Mesenchymal stem cell (in vitro differentiated cells and primary cell): ENCODE data around the gene OR52E6. TPM values are rescaled to one million over a fixed set of nuclear protein-coding genes. Genes with fewer than 3 reads are reported as not detected.
A peak's percentile ranks its signal among the peaks of the same experiment; 100 is the strongest.

Experiments used
- DNase-seq: peaks from one replicate; pipeline ENCODE4 v3.0.0-alpha.2; 2013
- H2AFZ ChIP-seq: one replicate; pipeline ENCODE4 v1.6.1; 2013; ENCODE audit warnings: low read depth, mild to moderate bottlenecking, control low read depth, inconsistent platforms, low read length, moderate library complexity
- H2AK5ac ChIP-seq: 2 replicates; pipeline ENCODE4 v1.6.1; 2013; ENCODE audit warnings: low read length, moderate library complexity, mild to moderate bottlenecking, inconsistent platforms; ENCODE audit not compliant: severe bottlenecking
- H2BK120ac ChIP-seq: one replicate; pipeline ENCODE4 v1.6.1; 2013; ENCODE audit warnings: low read depth, mild to moderate bottlenecking, inconsistent platforms, low read length, moderate library complexity
- H2BK12ac ChIP-seq, 2 experiments: one replicate each; pipeline ENCODE4 v1.6.1; 2013; ENCODE audit warnings: inconsistent platforms in 2 of 2, low read length in 2 of 2, mild to moderate bottlenecking in 2 of 2, moderate library complexity in 2 of 2, control low read depth in 1 of 2
- H2BK15ac ChIP-seq: one replicate; pipeline ENCODE4 v1.6.1; 2013; ENCODE audit warnings: mild to moderate bottlenecking, low read depth, inconsistent platforms; ENCODE audit not compliant: poor library complexity, severe bottlenecking
- H2BK5ac ChIP-seq: 2 replicates; pipeline ENCODE4 v1.6.1; 2013; ENCODE audit warnings: low read depth, mild to moderate bottlenecking, low read length, control low read depth, inconsistent platforms; ENCODE audit not compliant: poor library complexity, severe bottlenecking
- H3K14ac ChIP-seq, 2 experiments: one replicate each; pipeline ENCODE4 v1.6.1; 2013; ENCODE audit warnings: inconsistent platforms in 2 of 2, low read length in 2 of 2, control low read depth in 1 of 2, mild to moderate bottlenecking in 1 of 2, moderate library complexity in 1 of 2
- H3K18ac ChIP-seq, 2 experiments: one replicate each; pipeline ENCODE4 v1.6.1; 2013; ENCODE audit warnings: inconsistent platforms in 2 of 2, low read length in 2 of 2, control low read depth in 1 of 2, low read depth in 1 of 2, mild to moderate bottlenecking in 1 of 2
- H3K23ac ChIP-seq, 2 experiments: one replicate each; pipeline ENCODE4 v1.6.1; 2013; ENCODE audit warnings: inconsistent platforms in 2 of 2, low read length in 2 of 2, mild to moderate bottlenecking in 2 of 2, moderate library complexity in 2 of 2, control low read depth in 1 of 2
- H3K27ac ChIP-seq: 2 replicates; pipeline ENCODE4 v1.5.1; 2013; ENCODE audit warnings: mild to moderate bottlenecking, moderate library complexity, low read length, control low read depth, inconsistent platforms; ENCODE audit not compliant: poor library complexity, severe bottlenecking
- H3K27me3 ChIP-seq, 2 experiments: 2 replicates each; pipeline versions ENCODE4 v1.6.1 to v1.7.0; 2013; ENCODE audit warnings: low read length in 2 of 2, mild to moderate bottlenecking in 2 of 2, moderate library complexity in 2 of 2, control low read depth in 1 of 2, inconsistent platforms in 1 of 2; ENCODE audit not compliant: control insufficient read depth in 1 of 2, insufficient read depth in 1 of 2
- H3K36me3 ChIP-seq, 2 experiments: 2 replicates each; pipeline versions ENCODE4 v1.6.1 to v1.7.0; 2013; ENCODE audit warnings: low read length in 2 of 2, control low read depth in 1 of 2, inconsistent platforms in 1 of 2, low read depth in 1 of 2, mild to moderate bottlenecking in 1 of 2; ENCODE audit not compliant: insufficient read depth in 2 of 2, control insufficient read depth in 1 of 2
- H3K4ac ChIP-seq, 2 experiments: one replicate each; pipeline ENCODE4 v1.6.1; 2013; ENCODE audit warnings: inconsistent platforms in 2 of 2, low read length in 2 of 2, mild to moderate bottlenecking in 2 of 2, moderate library complexity in 2 of 2, control low read depth in 1 of 2, low read depth in 1 of 2
- H3K4me1 ChIP-seq: 2 replicates; pipeline ENCODE4 v1.6.1; 2013; ENCODE audit warnings: low read depth, low read length, control low read depth; ENCODE audit not compliant: control insufficient read depth, insufficient read depth
- H3K4me2 ChIP-seq: 2 replicates; pipeline ENCODE4 v1.6.1; 2013; ENCODE audit warnings: low read length, mild to moderate bottlenecking, inconsistent platforms; ENCODE audit not compliant: poor library complexity, severe bottlenecking
- H3K4me3 ChIP-seq, 2 experiments: 2 replicates each; pipeline versions ENCODE4 v1.5.1 to v1.7.0; 2013; ENCODE audit warnings: low read length in 2 of 2, mild to moderate bottlenecking in 2 of 2, control low read depth in 1 of 2, low read depth in 1 of 2; ENCODE audit not compliant: insufficient read depth in 1 of 2
- H3K79me1 ChIP-seq: replicated peaks from 2 replicates; pipeline ENCODE4 v1.6.1; 2013; ENCODE audit warnings: mild to moderate bottlenecking, control low read depth, low read length, inconsistent platforms; ENCODE audit not compliant: poor library complexity, severe bottlenecking
- H3K9ac ChIP-seq: 2 replicates; pipeline ENCODE4 v1.7.0; 2013; ENCODE audit warnings: mild to moderate bottlenecking, low read length, moderate library complexity
- H3K9me3 ChIP-seq: 2 replicates; pipeline ENCODE4 v1.7.0; 2013; ENCODE audit warnings: mild to moderate bottlenecking, low read length; ENCODE audit not compliant: control insufficient read depth
- H4K8ac ChIP-seq: one replicate; pipeline ENCODE4 v1.6.1; 2013; ENCODE audit warnings: inconsistent platforms, mild to moderate bottlenecking, low read length, moderate library complexity
- H4K91ac ChIP-seq: one replicate; pipeline ENCODE4 v1.6.1; 2013; ENCODE audit warnings: mild to moderate bottlenecking, low read length, inconsistent platforms
- WGBS: methylation state at CpG from one replicate; pipeline ENCODE4 v1.1.7; 2013; ENCODE audit warnings: mixed read lengths; 5-methylcytosine and 5-hydroxymethylcytosine counted together
- polyA plus RNA-seq, 2 experiments: library from polyadenylated mRNA; stranded (reverse); fragments of 200-250 nt; gene quantifications; one replicate each; pipeline ENCODE4 v1.2.3, GENCODE V29; 2013

OR52E6 gene
- not detected for polyA plus RNA-seq (2013, experiment 1 of 2)
- not detected for polyA plus RNA-seq (2013, experiment 2 of 2)

DNA sequence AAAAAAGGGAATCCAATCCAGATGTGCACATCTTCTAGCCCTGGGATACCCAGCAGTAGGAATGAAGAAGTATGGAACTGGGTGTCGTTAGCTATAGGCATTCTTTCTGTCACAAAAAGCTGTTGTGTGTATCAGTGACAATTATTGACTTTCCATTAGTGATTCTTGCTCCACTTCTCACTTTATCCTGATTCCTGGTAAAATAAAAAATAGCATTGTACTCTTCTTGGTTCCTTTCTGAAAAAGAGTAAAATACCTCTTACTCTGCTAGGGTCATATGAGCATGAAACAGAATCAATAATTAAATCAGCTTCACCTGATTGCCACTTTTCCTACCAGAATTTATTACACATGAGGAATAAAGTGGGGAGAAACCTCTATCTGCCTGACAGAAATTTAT lies at the start of gene OR52E6:
Gene OR52E6, minus strand, starts transcription at position 101 of the 400 bp plus-strand sequence. Its CDS starts 0 bp downstream, at position 101.
- no peak within 1 kb of the TSS for H4K8ac ChIP-seq
- no peak within 1 kb of the TSS for H3K18ac ChIP-seq
- no peak within 1 kb of the TSS for H2AK5ac ChIP-seq
- H4K91ac ChIP-seq = no peak within 1 kb of the TSS
- no peaks in the 10 kb centered on the region for H3K9me3 ChIP-seq
- H2BK15ac ChIP-seq = no peak within 1 kb of the TSS
- H3K4ac ChIP-seq = no peak within 1 kb of the TSS
- H3K14ac ChIP-seq = no peak within 1 kb of the TSS
- H3K27me3 ChIP-seq = no peaks in the 10 kb centered on the region
- DNase-seq = no peak
- H3K79me1 ChIP-seq = no peaks in the 10 kb centered on the region
- H3K4me2 ChIP-seq = no peak within 1 kb of the TSS
- WGBS = no CpG with 5 or more reads among the region's 1 CpG
- H2BK12ac ChIP-seq = no peak within 1 kb of the TSS
- no peak within 1 kb of the TSS for H2BK5ac ChIP-seq
- no peak within 1 kb of the TSS for H2BK120ac ChIP-seq
- no peaks in the 10 kb centered on the region for H3K36me3 ChIP-seq
- no peak within 1 kb of the TSS for H3K27ac ChIP-seq
- H3K23ac ChIP-seq = no peak within 1 kb of the TSS
- H3K9ac ChIP-seq = no peak within 1 kb of the TSS
- H2AFZ ChIP-seq = no peak within 1 kb of the TSS
- no peak within 1 kb of the TSS for H3K4me3 ChIP-seq
- H3K4me1 ChIP-seq = no peaks in the 10 kb centered on the region

- DNase-seq = peak; percentile 9
- H2BK12ac ChIP-seq = no peak overlapping the region
- no peak overlapping the region for H3K27ac ChIP-seq
- H2AK5ac ChIP-seq = no peak overlapping the region
- no peak overlapping the region for H2BK15ac ChIP-seq
- no peak overlapping the region for H3K4me3 ChIP-seq
- no peak overlapping the region for H4K91ac ChIP-seq
- no peak overlapping the region for H2BK5ac ChIP-seq
- H3K18ac ChIP-seq = no peak overlapping the region
- no peak overlapping the region for H3K23ac ChIP-seq
- no peaks in the 10 kb centered on the region for H3K36me3 ChIP-seq
- no peak overlapping the region for H2BK120ac ChIP-seq
- no peaks in the 10 kb centered on the region for H3K27me3 ChIP-seq
- no peak overlapping the region for H3K14ac ChIP-seq
- H4K8ac ChIP-seq = no peak overlapping the region
- H3K4me1 ChIP-seq = no peaks in the 10 kb centered on the region
- no peak overlapping the region for H3K4me2 ChIP-seq
- H3K4ac ChIP-seq = no peak overlapping the region
- 88% methylated on average over 1 of the region's 4 CpGs for WGBS
- no peak overlapping the region for H3K9ac ChIP-seq
- H3K9me3 ChIP-seq = no peaks in the 10 kb centered on the region
- no peaks in the 10 kb centered on the region for H3K79me1 ChIP-seq
- H2AFZ ChIP-seq = no peak overlapping the region
These were observed 49.6 kb upstream of the OR52E6 start for GRCh38 chr11:5891216-5891800.

DNA sequence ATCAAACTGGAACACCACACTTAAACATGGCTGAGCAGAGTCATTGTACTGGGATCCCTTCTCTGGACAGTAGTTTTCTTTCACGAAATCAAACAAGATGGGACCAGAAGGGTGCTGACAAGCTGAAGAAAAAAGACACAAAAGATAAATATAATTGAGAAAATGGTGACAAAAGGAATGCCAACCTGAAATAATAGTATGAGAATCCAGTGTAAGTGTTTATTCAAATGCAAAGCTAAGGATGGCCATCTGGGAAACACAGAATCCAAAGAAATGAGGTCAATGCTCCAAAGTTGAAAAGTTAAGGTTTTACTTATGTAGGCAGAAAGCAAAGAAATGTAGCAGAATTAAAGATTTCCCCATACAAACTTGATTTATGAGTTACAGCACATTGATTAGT lies 46.0 kb upstream of the OR52E6 start:
- H3K14ac ChIP-seq = no peak overlapping the region
- H2AFZ ChIP-seq = no peak overlapping the region
- H3K4me2 ChIP-seq = no peak overlapping the region
- H3K4me3 ChIP-seq = no peak overlapping the region
- H4K91ac ChIP-seq = no peak overlapping the region
- no peak for DNase-seq
- no peak overlapping the region for H3K9ac ChIP-seq
- no peak overlapping the region for H2BK15ac ChIP-seq
- no peaks in the 10 kb centered on the region for H3K9me3 ChIP-seq
- H3K27ac ChIP-seq = no peak overlapping the region
- no peak overlapping the region for H4K8ac ChIP-seq
- H3K4me1 ChIP-seq = no peaks in the 10 kb centered on the region
- H3K18ac ChIP-seq = no peak overlapping the region
- no peak overlapping the region for H2AK5ac ChIP-seq
- H2BK12ac ChIP-seq = no peak overlapping the region
- no peaks in the 10 kb centered on the region for H3K79me1 ChIP-seq
- no peak overlapping the region for H2BK120ac ChIP-seq
- no peak overlapping the region for H3K23ac ChIP-seq
- no peak overlapping the region for H3K4ac ChIP-seq
- no peaks in the 10 kb centered on the region for H3K36me3 ChIP-seq
- no peak overlapping the region for H2BK5ac ChIP-seq
- no peaks in the 10 kb centered on the region for H3K27me3 ChIP-seq
- 63% methylated on average over 1 of the region's 1 CpG for WGBS

DNA sequence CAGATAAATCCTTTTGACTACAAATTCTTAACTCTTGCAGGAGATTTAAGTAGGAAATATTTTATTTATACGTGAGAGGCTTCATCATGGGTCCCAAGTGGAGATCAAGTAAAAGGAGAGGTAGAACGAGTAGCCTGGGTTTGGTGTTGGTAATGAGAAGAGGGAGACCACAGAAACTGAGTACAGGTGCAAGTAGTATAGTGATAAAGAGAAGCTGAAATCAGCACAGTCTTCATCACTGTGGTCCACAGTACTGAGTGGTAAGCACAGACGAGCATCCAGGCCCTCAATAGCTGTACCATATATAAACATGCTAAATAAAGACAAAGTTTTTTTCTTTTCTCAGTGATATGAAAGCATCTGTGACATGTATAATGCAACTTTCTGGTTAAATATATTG lies 45.5 kb upstream of the OR52E6 start:
- Histone ChIP-seq H3K9ac (no peak overlapping the region), H2BK12ac (no peak overlapping the region), H3K9me3 (no peaks in the 10 kb centered on the region), H2AK5ac (no peak overlapping the region), H4K91ac (no peak overlapping the region), H2BK120ac (no peak overlapping the region), H3K23ac (no peak overlapping the region), H4K8ac (no peak overlapping the region), H3K27me3 (no peaks in the 10 kb centered on the region), H3K27ac (no peak overlapping the region), H3K79me1 (no peaks in the 10 kb centered on the region), H3K4me3 (no peak overlapping the region), H3K4ac (no peak overlapping the region), H3K14ac (no peak overlapping the region), H2BK15ac (no peak overlapping the region), H2AFZ (no peak overlapping the region), H3K4me2 (no peak overlapping the region), H2BK5ac (no peak overlapping the region), H3K18ac (no peak overlapping the region), H3K36me3 (no peaks in the 10 kb centered on the region), H3K4me1 (no peaks in the 10 kb centered on the region)
- 60% methylated on average over 2 of the region's 3 CpGs for WGBS
- no peak for DNase-seq
